PC-3 (cell line): ENCODE measurements around the gene CTNNA2. TPM values are rescaled to one million over a fixed set of nuclear protein-coding genes. Genes with fewer than 3 reads are reported as not detected.

ENCODE experiments used
- ATAC-seq: fragments of 200-7000 bp; cut with Tn5 transposase; 2 replicates; pipeline ENCODE4 v1.9.1; 2020; ENCODE audit warnings: mild to moderate bottlenecking, moderate library complexity
- BruUV-seq: library from RNA; stranded (reverse); fragments of 400-500 nt; replicated peaks from 2 replicates; lab custom pipeline; 2021; lab: Mats Ljungman, UMichigan
- CTCF ChIA-PET: fragments of 300-600 bp; sonication (Branson Sonifier 250); formaldehyde crosslinking; loops from one replicate; lab custom pipeline; 2022; ENCODE audit warnings: antibody characterized with exemption; lab: Charles Lee
- POLR2A ChIA-PET: fragments of 300-600 bp; sonication (Branson Sonifier 250); formaldehyde crosslinking; loops from one replicate; lab custom pipeline; 2022; ENCODE audit warnings: antibody characterized with exemption; ENCODE audit not compliant: unreplicated experiment; lab: Charles Lee
- DNase-seq: peaks from one replicate; pipeline ENCODE4 v3.0.0-alpha.2; 2015
- H2AFZ ChIP-seq: fragments of 300-600 bp; sonication (generic); 2 replicates; pipeline ENCODE4 v1.6.0; 2016; ENCODE audit warnings: antibody characterized with exemption, low read length
- H3F3A ChIP-seq: fragments of 300-600 bp; sonication (generic); one replicate; pipeline ENCODE4 v1.6.0; 2017; ENCODE audit warnings: antibody characterized with exemption, low read length, control low read depth, mild to moderate bottlenecking; ENCODE audit not compliant: unreplicated experiment
- H3K27ac ChIP-seq: fragments of 300-600 bp; sonication (generic); 2 replicates; pipeline ENCODE4 v1.5.1; 2016; ENCODE audit warnings: mild to moderate bottlenecking, low read length
- H3K27me3 ChIP-seq: fragments of 300-600 bp; sonication (generic); 2 replicates; pipeline ENCODE4 v1.6.1; 2016; ENCODE audit warnings: low read length, mixed read lengths
- H3K36me3 ChIP-seq: fragments of 300-600 bp; sonication (generic); 2 replicates; pipeline ENCODE4 v1.6.1; 2016; ENCODE audit warnings: low read depth, mixed run types, low read length, mixed read lengths
- H3K4me1 ChIP-seq: fragments of 300-600 bp; sonication (generic); 2 replicates; pipeline ENCODE4 v1.5.1; 2016; ENCODE audit warnings: low read length; ENCODE audit not compliant: insufficient read depth
- H3K4me2 ChIP-seq: fragments of 300-600 bp; sonication (generic); 2 replicates; pipeline ENCODE4 v1.6.0; 2016; ENCODE audit warnings: low read length
- H3K4me3 ChIP-seq: fragments of 300-600 bp; sonication (generic); 2 replicates; pipeline ENCODE4 v1.5.1; 2016; ENCODE audit warnings: mild to moderate bottlenecking, low read length, mixed read lengths
- H3K79me2 ChIP-seq: fragments of 300-600 bp; sonication (generic); 2 replicates; pipeline ENCODE4 v1.6.1; 2017; ENCODE audit warnings: low read length, mixed read lengths
- H3K9ac ChIP-seq: fragments of 300-600 bp; sonication (generic); 2 replicates; pipeline ENCODE4 v1.6.0; 2016; ENCODE audit warnings: mild to moderate bottlenecking, low read length
- H3K9me2 ChIP-seq: fragments of 300-600 bp; sonication (generic); replicated peaks from 2 replicates; pipeline ENCODE4 v1.6.1; 2016; ENCODE audit warnings: mixed run types, low read length, mixed read lengths
- H3K9me3 ChIP-seq: fragments of 300-600 bp; sonication (generic); 2 replicates; pipeline ENCODE4 v1.6.1; 2016; ENCODE audit warnings: low read length, mixed read lengths
- H4K20me1 ChIP-seq: fragments of 300-600 bp; sonication (generic); 2 replicates; pipeline ENCODE4 v1.6.1; 2016; ENCODE audit warnings: low read length, mixed read lengths
- CTCF ChIP-seq: fragments of 300-600 bp; sonication (generic); conservative IDR thresholded peaks from 2 replicates; pipeline ENCODE4 v1.5.1; 2017; ENCODE audit warnings: antibody characterized with exemption, low read depth, mild to moderate bottlenecking, low read length
- EZH2 ChIP-seq: fragments of 300-600 bp; sonication (generic); IDR thresholded peaks from one replicate; pipeline ENCODE4 v1.6.1; 2017; ENCODE audit warnings: antibody characterized with exemption, mild to moderate bottlenecking, low read length; ENCODE audit not compliant: unreplicated experiment
- EZH2phosphoT487 ChIP-seq: fragments of 300-600 bp; sonication (generic); IDR thresholded peaks from 2 replicates; pipeline ENCODE4 v1.6.1; 2018; ENCODE audit warnings: mild to moderate bottlenecking, antibody characterized with exemption, low read length, borderline replicate concordance
- intact Hi-C: fragments of 100-400 bp; cut with micrococcal nuclease; formaldehyde crosslinking; loops from 2 replicates; pipeline ENCODE4 v1.9.0; 2023
- total RNA-seq: library from RNA; depleted of rRNA; stranded (reverse); fragments of >200 nt; gene quantifications from 2 replicates; pipeline ENCODE4 v1.2.3, GENCODE V29; 2014

CTNNA2 gene
- total RNA-seq, 1 experiment from 2014 or later = not detected

- no peaks in the 10 kb centered on the region for H3K9me2 ChIP-seq
- H3K4me1 ChIP-seq = no peaks in the 10 kb centered on the region
- no peaks in the 10 kb centered on the region for H3F3A ChIP-seq
- ATAC-seq (no peak), DNase-seq (no peak)
- ChIA-PET POLR2A (no interaction called here), CTCF (no interaction called here)
- H4K20me1 ChIP-seq = no peaks in the 10 kb centered on the region
- H3K4me3 ChIP-seq = no peak overlapping the region
- no peak overlapping the region for H3K4me2 ChIP-seq
- intact Hi-C loops = no loop called here
- no peaks in the 10 kb centered on the region for H3K9me3 ChIP-seq
- H3K36me3 ChIP-seq = no peaks in the 10 kb centered on the region
- H3K79me2 ChIP-seq = no peaks in the 10 kb centered on the region
- no peaks in the 10 kb centered on the region for H3K27me3 ChIP-seq
- H3K27ac ChIP-seq = no peak overlapping the region
- TF ChIP-seq EZH2phosphoT487 (no peak), EZH2 (no peak), CTCF (no peak)
- no peak overlapping the region for H2AFZ ChIP-seq
- no peak overlapping the region for H3K9ac ChIP-seq
- no TSS peak for BruUV-seq
Measured at GRCh38 chr2:80193566-80193965, 680.7 kb downstream of the CTNNA2 start.

- no peak overlapping the region for H2AFZ ChIP-seq
- ATAC-seq = no peak
Measured at GRCh38 chr2:80195034-80195433, 682.2 kb downstream of the CTNNA2 start.

GRCh38 chr2:80198042-80198441 lies 685.2 kb downstream of the CTNNA2 start:
- BruUV-seq = no TSS peak
- no peak for DNase-seq
- no peaks in the 10 kb centered on the region for H3K79me2 ChIP-seq
- no peak overlapping the region for H3K4me3 ChIP-seq
- no peak overlapping the region for H3K4me2 ChIP-seq
- no peaks in the 10 kb centered on the region for H3K36me3 ChIP-seq
- no peaks in the 10 kb centered on the region for H3K9me3 ChIP-seq
- ChIA-PET POLR2A (no interaction called here), CTCF (no interaction called here)
- H3K27ac ChIP-seq = no peak overlapping the region
- H3K27me3 ChIP-seq = no peaks in the 10 kb centered on the region
- H3K9me2 ChIP-seq = no peaks in the 10 kb centered on the region
- intact Hi-C loops = no loop called here
- no peak overlapping the region for H2AFZ ChIP-seq
- H3F3A ChIP-seq = no peaks in the 10 kb centered on the region
- ATAC-seq = no peak
- no peak overlapping the region for H3K9ac ChIP-seq
- no peaks in the 10 kb centered on the region for H3K4me1 ChIP-seq
- TF ChIP-seq CTCF (no peak), EZH2 (no peak), EZH2phosphoT487 (no peak)
- H4K20me1 ChIP-seq = no peaks in the 10 kb centered on the region

More at GRCh38 chr2:80195034-80195433, 682.2 kb downstream of the CTNNA2 start:
- no peak overlapping the region for H3K27ac ChIP-seq
- no peaks in the 10 kb centered on the region for H3K4me1 ChIP-seq
- H3K36me3 ChIP-seq = no peaks in the 10 kb centered on the region
- DNase-seq = no peak
- H3K9ac ChIP-seq = no peak overlapping the region
- H3K9me3 ChIP-seq = no peaks in the 10 kb centered on the region
- CTCF ChIA-PET = no interaction called here
- no peak for TF ChIP-seq CTCF
- POLR2A ChIA-PET = no interaction called here
- no peaks in the 10 kb centered on the region for H3K27me3 ChIP-seq
- H3K4me2 ChIP-seq = no peak overlapping the region
- no peaks in the 10 kb centered on the region for H3F3A ChIP-seq
- no peaks in the 10 kb centered on the region for H4K20me1 ChIP-seq
- no peak overlapping the region for H3K4me3 ChIP-seq
- no peaks in the 10 kb centered on the region for H3K9me2 ChIP-seq
- intact Hi-C loops = no loop called here
- BruUV-seq = no TSS peak
- H3K79me2 ChIP-seq = no peaks in the 10 kb centered on the region
